Measurements from ENCODE around the gene OR2A5.
"Not testable (repeated sequence)": the region's sequence is repeated elsewhere in the genome, so short reads cannot be mapped to it uniquely, and the experiment has no call there.

Gene OR2A5, protein sequence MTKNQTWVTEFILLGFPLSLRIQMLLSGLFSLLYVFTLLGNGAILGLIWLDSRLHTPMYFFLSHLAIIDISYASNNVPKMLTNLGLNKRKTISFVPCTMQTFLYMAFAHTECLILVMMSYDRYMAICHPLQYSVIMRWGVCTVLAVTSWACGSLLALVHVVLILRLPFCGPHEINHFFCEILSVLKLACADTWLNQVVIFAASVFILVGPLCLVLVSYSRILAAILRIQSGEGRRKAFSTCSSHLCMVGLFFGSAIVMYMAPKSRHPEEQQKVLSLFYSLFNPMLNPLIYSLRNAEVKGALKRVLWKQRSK

DNA sequence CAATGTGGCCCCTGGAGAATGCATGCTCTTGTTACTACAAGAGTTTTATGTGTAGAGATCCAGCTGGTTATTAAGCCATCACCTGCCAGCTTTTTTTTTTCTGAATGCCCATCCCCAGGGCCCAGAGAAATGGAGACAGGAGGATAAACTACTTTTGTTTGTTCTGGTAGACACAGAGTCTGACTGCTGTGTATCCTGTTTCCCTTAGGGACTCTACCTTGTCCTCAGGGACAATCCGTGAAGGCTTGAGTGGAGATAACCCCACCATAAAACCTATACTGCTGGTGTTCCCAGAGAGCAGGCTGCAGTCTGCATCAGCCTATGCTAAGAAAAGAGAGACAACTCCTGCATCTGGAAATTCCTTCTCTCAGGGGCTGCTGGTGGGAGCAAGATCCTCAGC lies at the start of gene OR2A5:
Gene OR2A5 (plus strand): TSS at position 301 of the 400 bp plus-strand sequence. CDS start 1,454 bp downstream, outside the sequence.
- peak; percentile 17 for DNase-seq (ENCODE audit: low spot score)

DNA sequence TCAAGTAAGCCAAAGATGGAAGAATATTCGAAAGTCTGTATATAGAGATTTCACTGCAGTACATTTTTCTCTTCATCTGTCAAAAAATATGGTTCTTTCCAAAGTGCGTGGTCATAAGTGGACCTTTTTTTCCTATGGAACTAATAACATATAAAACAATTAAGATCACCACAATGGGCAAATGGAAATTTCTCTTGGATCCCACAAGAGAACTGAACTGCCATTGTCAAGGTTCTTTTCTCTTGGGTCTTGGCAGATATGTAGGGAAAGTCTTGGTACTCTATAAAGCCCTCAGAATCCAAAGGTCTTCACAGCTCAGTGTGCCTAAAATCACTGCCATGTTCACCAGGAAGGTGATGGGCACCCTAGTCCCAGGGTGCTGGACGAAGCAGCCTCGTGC lies 48.7 kb upstream of the OR2A5 start, which contains the start of gene OR6B1:
Gene OR6B1 (plus strand): TSS at position 301 of the 400 bp plus-strand sequence. CDS start 3,677 bp downstream, outside the sequence.
- DNase-seq (ENCODE audit: low spot score): no peak

DNA sequence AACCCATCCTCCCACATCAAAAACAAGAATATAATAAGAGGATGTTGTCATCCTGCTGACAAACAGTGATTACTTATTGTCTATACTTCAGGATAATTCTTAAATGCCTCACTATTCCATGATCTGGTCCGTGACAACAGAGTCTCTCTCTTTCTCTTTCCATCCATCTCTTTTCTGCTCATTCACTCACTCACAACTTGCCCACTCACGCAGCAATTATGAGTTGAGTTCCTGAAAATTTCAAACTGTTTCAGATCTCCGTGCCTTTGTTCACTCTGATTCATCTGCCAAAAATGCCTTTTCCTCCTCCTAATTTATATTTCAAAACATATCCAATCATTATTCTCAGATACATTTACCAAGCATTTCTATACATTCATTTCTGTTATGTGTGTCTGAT lies 47.2 kb upstream of the OR2A5 start:
- DNase-seq (ENCODE audit: low spot score): no peak

DNA sequence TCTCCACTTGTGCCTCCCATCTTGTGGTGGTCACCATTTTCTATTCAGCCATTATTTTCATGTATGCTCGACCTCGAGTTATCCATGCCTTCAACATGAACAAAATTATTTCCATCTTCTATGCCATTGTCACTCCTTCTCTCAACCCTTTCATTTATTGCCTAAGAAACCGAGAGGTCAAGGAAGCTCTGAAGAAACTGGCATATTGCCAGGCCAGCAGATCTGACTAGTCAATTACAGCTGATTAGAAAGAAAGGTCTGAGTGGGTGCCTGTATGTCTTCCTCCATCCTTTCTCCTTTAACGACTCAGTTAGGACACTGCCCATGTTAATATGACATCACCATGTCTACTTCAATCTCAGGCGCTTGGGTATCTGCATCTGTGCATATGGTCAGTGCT lies 44.0 kb upstream of the OR2A5 start:
- no peak for DNase-seq (ENCODE audit: low spot score)

DNA sequence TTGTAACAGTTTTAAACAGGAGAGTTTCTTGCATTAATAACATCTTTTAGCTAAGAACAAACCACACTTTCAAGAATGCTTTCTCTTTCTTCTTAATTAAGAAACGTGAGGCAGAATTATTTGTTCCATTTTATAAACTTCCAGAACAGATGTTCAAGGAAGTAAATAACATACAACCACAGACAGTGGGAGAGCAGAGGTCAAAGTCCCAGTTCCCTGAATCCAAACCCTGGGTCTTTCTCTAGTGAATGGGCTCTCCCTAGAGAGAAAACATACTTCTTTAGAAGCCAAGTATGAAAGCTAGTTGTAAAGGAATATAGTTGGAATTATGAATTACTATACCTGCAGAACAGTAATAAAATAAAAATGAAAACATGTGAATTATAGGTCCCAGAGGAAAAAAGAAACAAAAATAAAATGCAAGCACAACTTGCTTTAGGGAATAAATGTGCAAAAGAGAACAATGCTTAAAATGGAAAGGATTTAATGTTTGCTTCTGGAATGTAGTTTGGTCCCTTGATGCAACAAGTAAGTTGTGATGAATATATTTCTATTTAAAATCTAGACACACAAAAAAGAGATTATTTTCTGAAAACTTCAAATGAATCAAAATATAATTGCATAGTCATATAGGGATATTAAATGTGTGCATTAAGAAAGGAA lies 42.6 kb upstream of the OR2A5 start:
- DNase-seq (ENCODE audit: low spot score): peak; percentile 40

DNA sequence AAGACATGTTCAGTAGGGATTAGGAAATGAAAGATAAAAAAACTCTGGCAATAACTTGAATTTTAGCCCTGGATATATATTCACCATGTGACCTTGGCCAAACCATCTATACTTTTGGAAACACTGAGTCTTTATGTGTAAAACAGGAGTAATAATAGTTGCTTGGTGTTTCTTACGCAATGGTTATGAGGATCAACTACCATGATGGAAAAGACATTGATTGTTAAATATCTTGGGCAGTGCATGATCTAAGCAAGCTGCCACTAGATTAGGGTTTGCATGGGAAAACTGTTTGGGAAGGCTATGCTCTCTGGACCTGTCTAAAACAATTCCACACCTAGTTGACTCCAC lies 42.1 kb upstream of the OR2A5 start:
- no peak for DNase-seq (ENCODE audit: low spot score)

DNA sequence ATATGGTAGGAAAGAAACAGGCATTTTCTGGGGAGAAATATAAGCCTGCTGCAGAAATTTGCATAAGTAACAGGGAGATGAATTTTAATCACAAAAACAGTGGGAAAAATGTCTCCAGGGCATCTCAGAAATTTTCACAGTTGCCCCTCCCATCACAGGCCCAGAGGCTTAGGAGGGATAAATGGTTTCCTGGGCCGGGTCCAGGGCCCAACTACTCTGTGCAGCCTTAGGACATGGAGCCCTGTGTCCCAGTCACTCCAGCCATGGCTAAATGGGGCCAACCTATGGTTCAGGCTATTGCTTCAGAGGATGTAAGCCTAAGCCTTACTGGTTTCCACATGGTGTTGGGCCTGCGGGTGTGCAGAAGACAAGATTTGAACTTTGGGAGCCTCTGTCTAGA lies 39.4 kb upstream of the OR2A5 start:
- no peak for DNase-seq (ENCODE audit: low spot score)

DNA sequence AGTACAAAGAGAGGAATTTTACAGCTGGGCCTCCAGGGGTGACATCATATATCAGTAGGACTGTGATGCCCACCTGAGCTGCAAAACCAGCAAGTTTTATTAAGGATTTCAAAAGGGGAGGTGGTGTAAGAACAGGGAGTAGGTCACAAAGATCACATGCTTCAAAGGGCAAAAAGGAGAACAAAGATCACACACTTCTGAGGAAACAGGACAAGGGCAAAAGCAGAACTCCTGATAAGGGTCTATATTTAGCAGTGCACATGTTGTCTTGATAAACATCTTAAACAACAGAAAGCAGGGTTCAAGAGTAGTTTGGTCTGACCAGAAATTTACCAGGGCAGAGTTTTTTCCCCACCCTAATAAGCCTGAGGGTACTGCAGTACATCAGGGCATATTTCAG lies 38.7 kb upstream of the OR2A5 start:
- not testable (repeated sequence) for DNase-seq (ENCODE audit: low spot score)

DNA sequence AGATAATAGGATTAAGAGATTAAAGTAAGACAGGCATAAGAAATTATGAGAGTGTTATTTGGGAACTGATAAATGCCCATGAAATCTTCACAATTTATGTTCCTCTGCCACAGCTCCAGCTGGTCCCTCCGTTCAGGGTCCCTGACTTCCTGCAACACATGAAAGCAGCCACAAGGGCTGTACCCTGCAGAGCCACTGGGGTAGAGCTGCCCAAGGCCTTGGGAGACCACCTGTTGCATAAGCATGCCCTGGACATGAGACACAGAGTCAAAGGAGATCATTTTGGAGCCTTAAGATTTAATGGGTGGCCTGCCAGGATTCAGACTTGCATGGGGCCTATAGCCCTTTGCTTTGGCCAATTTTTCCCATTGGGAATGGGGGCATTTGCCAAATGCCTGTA lies 37.9 kb upstream of the OR2A5 start:
- not testable (repeated sequence) for DNase-seq (ENCODE audit: low spot score)

DNA sequence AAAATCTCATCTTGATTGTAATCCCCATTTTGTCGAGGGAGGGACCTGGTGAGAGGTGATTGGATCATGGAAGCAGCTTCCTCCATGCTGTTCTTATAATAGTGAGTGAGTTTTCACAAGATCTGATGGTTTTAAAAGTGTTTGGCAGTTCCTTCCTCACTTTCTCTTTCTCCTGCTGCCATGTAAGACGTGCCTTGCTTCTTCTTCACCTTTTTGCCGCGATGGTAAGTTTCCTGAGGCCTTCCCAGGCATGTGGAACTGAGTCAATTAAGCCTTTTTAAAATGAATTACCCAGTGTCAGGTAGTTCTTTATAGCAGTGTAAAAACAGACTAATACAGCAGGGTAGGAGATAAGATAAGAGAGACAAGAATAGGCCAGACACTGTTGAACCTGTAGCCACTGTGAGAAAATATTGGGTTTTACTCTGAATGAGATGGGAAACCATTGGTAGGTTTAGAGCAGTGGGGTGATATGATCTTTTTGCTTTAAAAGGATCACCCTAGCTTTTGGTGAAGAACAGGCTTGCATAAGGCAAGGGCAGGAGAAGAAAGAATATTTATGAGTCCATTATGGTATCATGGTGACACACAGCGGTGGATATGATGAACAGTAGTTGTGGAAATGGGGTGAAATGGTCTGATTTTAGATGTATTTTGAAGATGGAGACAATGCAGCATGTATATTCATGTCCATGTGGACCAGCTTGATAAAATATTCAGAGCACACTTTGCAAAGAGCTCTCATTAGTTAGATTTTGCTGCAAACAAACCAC lies 37.1 kb upstream of the OR2A5 start:
- DNase-seq (ENCODE audit: low spot score): no peak

DNA sequence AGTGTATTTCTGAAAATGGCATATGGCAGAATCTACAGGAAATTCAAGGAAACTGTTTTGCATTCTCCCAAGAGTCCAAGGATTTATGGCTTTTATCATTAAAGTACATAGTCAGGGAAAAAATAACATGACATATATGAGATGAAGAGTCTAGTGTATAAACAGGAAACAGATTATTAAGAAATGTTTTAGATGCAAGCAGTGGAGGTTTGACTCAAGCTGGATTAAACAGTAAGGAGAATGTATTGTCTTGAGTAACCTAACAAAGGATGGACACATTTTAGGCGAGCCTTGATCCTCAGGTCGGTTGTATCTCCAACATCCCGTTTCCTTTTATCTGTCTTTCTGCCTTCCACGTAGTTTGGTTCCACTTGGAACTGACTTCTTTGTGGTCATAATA lies 30.7 kb upstream of the OR2A5 start:
- no peak for DNase-seq (ENCODE audit: low spot score)

DNA sequence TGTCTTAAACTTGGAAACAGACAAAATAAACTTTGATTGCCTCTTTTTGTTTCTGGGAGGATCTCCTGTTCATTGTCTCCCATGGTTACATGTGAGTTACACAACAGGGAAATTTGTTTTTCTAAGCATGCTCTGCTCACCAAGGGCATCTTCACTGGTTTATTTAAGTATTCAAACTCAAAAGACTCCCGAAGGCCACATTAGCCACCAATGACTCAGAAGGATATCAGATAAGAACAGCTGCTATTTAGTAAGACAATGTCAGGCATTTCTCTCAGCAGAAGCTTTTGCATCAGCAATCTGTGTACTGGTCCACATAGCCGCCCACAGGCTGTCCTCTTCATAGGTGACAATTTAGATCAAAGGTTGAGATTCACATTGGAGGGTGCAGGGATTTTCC lies 29.3 kb upstream of the OR2A5 start:
- DNase-seq (ENCODE audit: low spot score): no peak

DNA sequence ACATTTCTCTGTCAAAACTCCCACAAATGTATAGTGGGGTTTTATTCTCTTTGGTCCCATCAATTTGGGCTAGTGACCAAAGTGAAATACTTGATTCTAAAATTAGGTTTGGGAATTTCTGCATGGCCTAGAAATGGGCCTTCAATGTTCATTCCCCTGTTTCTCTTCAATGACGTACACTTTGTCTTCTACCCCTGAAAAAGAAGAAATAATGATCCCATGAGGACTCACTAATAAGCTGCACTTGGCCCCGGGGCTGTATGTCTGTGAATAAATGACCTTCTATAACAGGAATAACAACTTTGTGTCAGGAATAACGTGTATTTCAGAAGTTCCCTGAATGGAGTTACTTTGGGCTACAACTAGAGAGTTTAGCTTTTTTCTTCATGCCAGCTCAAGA lies 28.4 kb upstream of the OR2A5 start:
- DNase-seq (ENCODE audit: low spot score): no peak

DNA sequence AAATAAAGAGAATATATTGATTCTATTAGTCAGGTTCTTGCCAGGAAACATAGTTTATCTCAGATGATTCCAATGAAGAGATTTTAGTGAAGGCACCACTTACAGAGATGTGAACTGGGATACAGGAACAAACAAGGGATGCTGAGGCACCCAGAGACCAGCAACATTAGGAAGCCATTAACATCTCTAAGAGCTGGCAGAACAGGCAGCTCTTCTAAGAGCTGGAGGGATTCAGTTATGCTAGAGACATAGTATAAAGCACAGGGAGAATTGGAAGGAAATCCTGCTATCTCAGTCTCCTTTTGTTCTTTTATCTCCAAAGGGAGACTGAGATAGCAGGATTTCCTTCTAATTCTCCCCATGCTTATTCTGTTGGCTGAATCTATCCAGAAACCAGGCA lies 26.6 kb upstream of the OR2A5 start:
- DNase-seq (ENCODE audit: low spot score): no peak

DNA sequence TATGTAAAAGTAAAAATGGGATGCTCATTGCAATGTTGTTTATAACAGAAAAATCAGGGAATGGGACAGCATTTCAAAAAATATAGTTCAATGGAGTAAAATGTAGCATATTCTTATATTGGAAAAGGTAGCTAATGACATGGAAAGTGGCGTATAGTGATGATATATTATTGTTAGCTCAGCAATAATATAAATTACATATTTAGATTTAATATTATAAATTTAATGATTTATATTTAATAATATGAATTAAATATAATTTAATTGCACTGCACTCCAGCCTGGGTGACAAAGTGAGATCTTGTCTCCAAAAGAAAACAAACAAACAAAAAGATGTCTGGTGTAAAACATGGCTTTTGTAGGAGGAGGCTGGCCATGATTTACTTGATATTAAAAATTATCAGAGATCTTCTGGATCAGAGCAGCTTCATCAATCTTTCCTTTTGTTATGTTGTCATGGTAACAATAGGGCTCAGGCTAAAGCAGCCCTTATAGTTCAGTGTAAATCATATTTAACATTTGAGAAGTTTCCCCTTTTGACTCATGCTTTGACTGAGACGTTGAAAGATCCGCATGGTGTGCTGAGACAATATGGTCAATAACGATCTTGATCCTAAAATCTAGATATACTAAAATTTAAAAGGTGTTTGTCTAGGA lies 25.4 kb upstream of the OR2A5 start:
- no peak for DNase-seq (ENCODE audit: low spot score)

DNA sequence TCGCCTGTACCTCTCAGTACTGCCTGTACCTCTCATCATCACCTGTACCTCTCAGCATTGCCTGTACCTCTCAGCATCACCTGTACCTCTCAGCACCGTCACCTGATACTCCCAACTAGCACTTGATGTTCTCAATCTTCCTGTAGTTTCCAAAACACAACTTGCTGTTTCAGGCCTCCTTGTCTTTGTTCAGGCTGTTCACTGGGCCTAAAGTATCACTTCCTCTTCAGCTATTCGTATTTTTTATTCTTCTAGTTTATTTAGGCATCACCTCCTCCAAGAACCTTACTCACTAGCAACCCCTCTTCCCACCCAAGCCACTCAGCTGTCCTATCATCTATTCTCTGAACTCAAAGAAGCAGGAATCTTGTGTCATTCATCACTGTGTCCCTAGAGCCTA lies 24.5 kb upstream of the OR2A5 start:
- no peak for DNase-seq (ENCODE audit: low spot score)

DNA sequence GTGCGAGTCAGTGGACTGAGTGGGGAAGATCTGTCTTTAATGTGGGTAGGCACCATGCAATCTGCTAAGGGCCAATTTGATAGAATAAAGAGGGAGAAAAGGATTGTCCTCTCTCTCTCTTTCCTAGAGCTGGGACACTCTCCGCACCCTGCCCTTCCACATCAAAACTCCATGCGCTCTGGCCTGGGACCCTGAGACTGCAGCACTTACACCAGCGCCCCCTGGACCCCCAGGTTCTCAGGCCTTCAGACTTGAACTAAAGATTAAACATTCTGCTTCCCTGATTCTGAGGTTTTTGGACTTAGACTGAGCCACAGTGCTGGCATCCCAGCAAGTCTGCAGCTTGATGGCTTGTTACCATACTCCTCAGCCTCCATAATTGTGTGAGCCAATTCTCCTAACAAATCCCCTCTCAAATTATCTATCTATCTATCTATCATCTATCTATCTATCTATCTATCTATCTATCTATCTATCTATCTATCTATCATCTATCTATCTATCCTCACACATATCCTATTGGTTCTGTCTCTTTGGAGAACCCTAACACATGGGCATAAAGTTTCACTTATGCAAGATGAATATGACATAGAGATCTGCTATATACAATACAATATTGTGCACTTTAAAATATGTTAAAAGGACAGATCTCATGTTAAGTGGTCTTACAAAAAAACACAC lies 22.4 kb upstream of the OR2A5 start:
- no peak for DNase-seq (ENCODE audit: low spot score)

DNA sequence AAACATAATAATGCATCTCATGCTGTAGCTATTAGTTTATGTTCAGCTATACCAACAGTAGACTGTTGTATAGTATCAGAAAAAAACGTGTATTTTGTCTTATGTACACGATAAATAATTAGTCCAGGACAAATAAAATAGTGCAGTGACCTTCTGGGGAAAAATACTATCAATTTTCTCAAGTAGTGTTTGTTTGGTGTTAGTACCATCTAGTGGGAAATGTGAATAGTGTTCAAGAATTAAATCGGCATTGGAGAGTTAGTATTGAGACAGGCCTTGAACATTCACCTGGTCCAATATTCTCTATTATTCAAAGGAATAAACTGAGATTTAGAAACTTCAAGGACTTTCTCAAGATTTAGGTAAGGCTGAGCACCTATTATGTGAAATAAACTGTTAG lies 21.7 kb upstream of the OR2A5 start:
- no peak for DNase-seq (ENCODE audit: low spot score)

DNA sequence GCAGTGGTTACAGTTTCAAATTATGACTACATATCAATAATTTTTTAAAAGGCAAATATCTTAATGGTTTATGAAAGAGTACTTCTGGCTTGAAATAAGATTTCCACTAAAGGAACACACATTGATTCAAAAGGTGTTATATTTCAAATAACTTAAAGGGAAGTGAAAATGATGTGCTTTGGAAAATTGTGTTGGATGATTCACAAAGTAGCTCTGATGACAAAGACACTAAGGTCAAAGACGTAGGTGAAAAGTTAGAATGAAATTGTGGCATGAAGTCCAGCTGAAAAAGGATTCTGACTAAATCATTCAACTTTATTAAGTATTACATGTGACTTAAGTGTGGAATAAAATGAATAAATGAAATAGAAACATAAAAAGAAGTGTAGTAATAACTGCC lies 20.8 kb upstream of the OR2A5 start:
- no peak for DNase-seq (ENCODE audit: low spot score)

DNA sequence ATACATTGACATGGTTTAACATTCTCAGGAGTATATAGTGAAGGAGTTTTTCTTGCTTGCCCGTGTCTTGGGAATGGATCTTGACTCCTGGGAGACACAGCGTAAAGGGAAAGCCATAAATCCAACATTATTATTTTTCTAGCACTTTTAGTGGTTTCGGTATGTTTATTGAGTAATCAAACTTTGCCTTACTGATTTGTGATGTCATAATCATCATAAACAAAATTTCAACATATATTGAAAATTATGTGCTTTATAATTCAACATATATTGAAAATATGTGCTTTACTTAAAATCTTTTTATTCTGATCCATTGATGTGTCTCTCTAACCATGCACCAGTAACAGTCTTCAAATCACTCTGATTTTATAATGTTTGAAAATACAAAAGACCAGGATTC lies 20.2 kb upstream of the OR2A5 start:
- DNase-seq (ENCODE audit: low spot score): no peak

DNA sequence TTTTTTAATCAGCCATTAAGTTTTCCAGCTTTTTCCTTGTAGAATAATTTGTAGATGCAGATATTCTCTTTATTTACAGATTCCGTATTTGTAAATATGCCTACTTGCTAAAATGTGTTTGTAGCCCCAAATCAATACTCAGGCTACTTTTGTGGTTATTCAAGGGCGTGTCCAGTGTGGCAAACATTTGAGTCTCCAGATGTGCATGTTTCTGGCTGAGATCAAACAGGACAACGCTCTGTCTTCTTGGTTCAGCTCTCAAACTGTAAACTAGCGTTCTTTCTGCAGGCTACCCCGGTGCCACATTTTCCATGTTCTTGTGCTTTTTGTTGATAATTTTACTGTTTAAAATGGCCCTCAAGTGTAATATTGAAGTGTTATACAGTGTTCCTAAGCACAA lies 16.2 kb upstream of the OR2A5 start:
- no peak for DNase-seq (ENCODE audit: low spot score)
